ENCODE measurements around the gene INPP4B.
A peak's percentile ranks its signal among the peaks of the same experiment; 100 is the strongest.

INPP4B gene

DNA sequence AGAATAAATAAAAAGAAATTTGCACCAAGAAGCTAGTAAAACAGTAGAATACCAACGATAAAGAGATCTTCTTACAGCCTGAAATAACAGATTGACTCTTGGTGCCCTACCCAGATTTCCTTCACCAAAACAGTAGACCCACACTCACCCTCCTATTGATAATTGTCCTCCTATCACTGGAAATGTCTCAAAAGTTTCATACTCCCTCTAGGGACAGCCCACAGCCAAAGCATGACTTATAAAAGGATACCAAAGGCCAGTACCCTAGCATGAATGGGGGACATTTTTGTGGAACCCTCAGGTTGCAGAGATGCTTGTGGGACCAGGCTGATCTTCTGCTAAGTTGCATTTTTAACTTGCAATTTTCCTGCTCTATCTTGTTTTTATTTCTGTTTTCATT, 104.1 kb downstream of the INPP4B start:
- FAIRE-seq (no peak), DNase-seq (ENCODE audit: low spot score) (peak; percentile 2)

DNA sequence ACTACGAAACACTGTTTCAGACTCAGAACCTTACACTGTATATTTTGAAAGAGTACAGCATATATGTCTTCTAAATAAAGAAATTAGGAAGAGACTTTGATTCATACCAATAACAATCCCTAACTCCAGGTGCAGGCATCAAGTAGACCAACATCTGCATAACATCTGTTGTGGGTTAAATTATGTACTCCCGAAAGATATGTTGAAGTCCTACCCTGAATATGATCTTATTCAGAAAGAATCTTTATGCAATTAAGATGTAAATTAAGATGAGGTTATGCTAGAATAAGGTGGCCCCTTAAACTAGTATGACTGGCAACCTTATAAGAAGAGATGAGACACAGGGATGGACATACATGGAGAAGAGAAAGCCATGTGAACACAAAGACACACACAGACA, 117.9 kb downstream of the INPP4B start:
- FAIRE-seq = no peak
- DNase-seq (ENCODE audit: low spot score) = no peak

DNA sequence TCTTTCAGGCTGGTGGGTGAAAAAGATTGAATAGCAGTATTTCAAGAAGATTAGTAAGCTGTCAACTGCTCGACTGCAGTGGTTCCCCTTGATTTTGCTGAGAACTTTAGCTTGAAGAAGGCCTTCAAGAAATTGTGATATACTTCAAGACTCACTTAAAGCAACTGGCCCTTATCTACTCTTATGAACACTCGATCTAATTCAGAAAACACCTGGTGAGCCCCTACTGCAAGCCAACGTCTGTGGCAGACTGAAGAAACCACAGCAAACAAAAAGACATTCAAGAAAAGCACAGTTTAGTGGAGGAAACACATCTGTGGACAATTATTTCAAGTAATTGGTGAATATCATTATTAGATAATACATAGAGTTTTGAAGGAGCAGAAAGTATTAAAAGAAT, 119.0 kb downstream of the INPP4B start:
- FAIRE-seq = no peak
- no peak for DNase-seq (ENCODE audit: low spot score)

DNA sequence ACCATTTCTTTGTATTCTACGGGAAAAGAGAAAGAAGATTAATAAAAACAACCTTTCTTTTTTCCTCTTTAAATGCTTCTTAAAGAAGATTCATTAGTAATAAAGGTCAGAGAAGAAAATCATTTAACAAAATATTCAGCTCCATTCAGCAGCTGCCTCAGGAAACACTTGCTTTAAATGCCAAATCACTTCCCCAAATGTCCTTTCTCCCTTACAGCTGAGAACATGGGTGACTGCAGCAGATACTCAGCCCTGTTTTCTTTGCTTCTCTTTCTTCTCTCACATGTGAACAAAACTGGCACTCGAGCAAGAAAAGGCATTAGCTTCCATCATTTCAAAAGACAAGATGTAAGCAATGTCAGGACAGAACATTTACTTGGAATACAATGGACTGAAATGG, 120.2 kb downstream of the INPP4B start:
- FAIRE-seq (no peak), DNase-seq (ENCODE audit: low spot score) (no peak)

DNA sequence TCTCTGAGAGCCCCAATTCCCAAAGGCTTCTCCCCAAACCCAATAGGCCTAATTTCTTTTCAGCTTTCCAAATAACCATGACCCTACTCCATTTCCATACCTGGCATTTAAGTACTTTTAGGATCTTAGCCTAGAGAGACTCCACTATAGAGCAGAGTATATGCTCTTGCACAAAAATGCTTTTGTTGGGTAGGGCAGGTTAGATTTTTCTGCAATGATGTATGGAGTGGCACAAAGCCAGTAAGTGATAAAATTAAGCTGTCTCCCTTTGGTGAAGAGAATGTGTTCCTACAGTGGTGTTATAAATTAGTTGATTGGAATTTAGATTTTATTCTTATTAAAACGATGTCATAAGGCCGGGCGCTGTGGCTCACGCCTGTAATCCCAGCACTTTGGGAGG, 124.9 kb downstream of the INPP4B start:
- no peak for FAIRE-seq
- peak; percentile 14 for DNase-seq (ENCODE audit: low spot score)

DNA sequence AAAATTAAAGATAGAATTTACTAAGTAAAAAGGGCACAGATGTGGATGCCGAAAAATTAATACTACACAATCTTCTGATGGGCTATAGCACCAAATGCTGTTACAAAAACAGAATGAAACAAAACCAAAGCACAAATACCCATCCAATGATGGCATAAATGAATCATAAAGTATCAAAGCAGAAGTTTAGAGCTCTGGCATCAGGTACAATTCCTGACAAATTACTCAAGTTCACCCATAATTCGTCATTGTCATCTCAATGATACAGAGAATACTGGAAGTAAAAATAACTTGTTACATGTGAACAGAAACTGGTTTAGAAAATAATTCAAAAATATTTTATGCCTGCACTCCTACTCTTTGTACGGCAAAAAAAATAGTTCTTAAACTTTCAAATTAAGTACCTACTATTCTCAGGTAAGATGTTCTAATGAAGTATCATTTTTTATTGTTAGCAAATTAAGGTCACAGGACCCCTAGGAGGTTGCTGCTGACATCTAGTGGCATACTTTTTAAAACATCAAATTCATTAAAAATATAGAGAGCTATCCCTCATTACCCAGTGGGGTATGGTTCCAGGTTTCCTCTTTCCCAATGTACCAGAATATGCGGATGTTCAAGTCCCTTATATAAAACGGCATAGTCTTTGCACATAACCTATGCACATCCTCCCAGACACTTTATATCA, 126.1 kb downstream of the INPP4B start:
- no peak for FAIRE-seq
- DNase-seq (ENCODE audit: low spot score) = peak; percentile 29

DNA sequence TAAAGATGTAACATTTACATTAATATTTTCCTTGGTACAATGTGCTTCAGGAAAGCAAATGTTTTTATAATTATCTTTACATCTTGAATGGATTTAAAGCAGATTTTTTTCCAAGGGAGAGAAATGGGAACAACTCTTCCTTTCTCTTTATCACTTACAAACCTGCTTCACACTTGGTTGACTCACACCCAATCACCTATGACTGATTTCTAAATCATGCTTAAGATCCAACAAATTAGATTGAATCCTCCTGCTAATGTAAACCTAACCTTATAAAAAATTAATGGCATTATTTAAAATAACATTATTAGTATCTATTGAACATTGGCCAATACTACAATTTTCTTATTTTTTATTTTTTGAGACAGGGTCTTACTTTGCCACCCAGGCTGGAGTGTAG, 127.1 kb downstream of the INPP4B start:
- FAIRE-seq (no peak), DNase-seq (ENCODE audit: low spot score) (no peak)

DNA sequence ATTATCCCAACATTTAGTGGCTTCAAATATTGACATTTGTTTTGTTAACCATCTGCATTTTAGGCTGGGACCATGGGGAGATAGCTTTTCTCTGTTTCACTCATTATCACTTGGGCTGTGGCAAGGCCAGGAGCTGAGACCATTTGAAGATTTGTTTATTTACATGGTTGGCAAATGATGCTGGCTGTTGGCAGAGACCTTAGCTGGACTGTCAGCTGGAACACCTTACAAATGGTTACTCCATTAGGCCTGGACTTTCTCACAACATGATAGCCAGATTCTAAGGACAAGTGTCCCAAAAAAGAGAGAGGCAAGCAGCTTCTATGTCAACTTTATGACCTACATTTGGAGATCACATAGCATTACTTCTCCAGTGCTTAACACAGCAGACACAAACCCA, 130.4 kb downstream of the INPP4B start:
- no peak for FAIRE-seq
- DNase-seq (ENCODE audit: low spot score) = no peak

DNA sequence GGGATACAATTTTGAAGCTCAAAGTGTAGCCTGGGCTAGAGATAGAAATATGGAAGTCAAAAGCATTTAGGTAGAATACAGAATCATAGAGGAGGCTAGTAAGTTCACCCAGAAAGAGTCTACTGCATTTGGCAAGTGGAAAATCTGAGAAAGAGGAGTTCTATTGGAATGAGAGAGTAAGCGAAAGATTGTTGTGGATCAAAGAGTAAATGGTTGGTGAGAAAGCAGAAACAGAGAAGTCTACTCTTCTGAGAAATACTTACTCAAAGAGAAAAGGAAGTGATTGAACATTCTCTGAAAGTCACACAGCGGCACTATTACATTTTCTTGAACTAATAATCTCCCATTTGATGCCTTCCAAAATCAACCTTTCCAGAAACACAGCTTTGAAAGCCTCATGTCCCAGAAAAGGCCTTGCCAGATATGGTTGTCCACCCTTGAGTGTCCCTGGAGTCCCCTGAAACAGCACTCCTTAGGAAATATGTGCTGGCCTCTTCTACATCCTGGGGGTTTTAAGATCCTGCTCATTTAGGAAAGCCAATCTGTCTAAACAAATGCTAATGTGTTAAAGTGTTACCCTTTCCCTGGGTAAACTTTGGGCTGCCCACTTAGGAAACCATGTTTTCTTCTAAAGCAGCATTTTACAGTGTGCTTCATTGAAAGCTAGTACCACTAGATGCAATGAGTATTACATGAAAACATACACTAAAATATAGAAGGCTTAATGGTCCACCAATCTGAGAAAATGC, 132.6 kb downstream of the INPP4B start:
- DNase-seq (ENCODE audit: low spot score) (no peak), FAIRE-seq (no peak)

DNA sequence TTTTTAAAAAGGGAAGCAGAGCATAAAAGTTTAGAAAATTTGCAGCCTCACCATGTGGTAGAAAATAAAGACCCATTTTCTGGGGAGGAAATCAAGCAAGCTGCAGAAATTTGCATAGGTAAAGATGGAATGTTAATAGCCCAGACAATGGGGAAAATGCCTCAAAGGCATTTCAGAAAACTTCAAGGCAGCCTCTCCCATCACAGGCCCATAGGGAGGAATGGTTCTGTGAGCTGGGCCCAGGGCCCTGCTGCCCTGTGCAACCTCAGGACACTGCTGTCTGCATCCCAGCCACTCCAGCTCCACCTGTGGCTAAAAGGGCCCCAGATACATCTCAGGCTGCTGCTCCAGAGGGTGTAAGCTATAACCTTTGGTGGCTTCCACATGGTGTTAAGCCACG, 137.9 kb downstream of the INPP4B start:
- DNase-seq (ENCODE audit: low spot score) = no peak
- FAIRE-seq = no peak

DNA sequence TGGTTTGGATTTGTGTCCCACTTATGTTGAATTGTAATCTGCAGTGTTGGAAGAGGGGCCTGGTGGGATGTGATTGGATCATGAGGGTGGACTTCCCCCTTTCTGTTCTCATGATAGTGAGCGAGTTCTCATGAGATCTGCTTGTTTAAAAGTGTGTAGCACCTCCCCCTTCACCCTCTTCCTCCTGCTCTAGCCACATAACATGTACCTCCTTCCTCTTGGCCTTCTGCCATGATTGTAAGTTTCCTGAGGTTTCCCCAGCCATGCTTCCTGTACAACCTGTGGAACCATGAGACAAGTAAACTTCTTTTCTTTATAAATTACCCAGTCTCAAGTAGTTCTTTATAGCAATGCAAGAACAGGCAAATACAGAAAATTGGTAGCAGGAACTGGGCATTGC, 138.7 kb downstream of the INPP4B start:
- no peak for DNase-seq (ENCODE audit: low spot score)
- FAIRE-seq = no peak

DNA sequence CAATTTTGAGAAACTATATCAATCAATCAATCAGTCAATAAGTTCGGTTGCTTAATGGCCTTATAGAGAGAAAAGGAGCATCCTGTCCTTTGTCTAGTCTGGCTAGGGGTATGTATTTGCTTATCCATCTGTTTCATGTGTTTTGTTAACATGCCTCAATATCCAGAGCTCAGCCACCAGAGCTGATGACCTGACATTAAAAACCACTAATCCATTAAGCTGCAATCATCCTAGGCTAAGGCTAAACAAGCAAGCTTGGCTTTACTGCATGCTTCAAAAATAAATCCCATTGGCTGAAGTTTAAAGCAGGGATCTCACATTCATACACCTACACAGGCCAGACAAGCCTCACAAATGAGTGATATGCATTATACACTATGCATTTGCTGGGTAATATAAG, 139.7 kb downstream of the INPP4B start:
- no peak for FAIRE-seq
- DNase-seq (ENCODE audit: low spot score) = no peak

DNA sequence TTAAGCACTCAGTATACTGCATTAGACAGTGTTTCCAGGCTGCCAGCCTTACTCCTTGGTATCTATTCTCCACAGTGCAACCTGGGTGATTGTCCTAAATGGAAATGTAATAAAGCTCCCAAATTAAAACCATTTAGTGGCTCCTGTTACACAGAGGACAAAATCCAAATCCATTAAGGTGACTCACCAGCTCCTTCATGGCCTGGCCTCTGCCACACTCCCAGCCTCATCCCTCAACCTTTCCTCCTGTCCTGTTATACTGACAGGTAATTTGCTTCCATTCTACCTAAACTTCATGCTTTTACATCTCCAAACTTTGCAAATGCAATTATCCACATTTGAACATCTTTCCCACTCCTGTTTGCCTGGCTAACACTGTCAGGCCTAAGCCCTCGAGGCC, 140.3 kb downstream of the INPP4B start:
- DNase-seq (ENCODE audit: low spot score) (no peak), FAIRE-seq (no peak)

DNA sequence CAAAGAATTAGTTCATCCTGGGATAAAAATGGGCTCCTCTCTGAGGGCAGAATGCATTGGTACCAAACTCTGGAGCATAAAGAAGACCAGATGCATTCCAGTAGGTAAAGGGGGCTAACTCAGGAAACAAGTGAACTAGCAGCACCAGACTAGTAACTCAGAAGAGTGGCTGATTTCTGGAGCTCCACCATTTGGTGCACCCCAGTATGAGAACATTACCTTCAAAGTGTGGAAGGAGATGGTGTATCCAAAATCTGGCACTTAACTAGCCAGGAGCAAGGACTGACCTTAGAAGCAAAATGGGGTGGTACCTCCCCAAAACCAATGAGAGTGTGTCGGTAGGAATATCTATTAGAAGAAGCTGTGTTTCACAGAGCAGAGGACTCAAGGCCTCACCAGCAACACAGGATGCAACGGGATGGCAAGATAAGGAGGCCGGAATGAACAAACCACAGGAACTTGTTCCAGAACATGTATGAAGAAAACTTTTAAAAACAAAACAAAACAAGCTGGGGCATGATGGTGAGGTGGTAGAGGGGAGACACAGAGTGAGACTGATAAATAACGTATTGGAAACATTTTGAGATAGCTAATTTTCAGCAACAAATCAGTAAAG, 142.3 kb downstream of the INPP4B start:
- DNase-seq (ENCODE audit: low spot score) = no peak
- no peak for FAIRE-seq

DNA sequence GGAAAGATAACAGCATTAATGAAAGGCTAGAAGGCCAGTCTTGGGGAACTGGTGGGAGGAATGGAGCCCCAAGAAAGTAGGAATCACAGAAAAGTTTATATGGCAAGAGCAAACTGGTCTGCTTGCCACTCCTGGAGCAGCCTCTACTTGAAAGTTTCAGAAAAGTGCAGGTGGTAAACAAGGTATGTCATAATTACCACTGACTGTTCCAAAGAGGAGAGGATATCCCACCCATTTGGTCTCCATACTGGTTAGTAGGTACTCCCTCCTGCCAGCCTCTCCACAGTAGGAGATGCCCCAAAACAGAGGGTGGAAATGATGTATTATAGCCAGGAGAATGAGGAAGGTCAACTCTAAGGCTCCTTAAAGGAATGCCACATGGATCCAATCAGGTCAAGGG, 145.1 kb downstream of the INPP4B start:
- no peak for DNase-seq (ENCODE audit: low spot score)
- FAIRE-seq = no peak

DNA sequence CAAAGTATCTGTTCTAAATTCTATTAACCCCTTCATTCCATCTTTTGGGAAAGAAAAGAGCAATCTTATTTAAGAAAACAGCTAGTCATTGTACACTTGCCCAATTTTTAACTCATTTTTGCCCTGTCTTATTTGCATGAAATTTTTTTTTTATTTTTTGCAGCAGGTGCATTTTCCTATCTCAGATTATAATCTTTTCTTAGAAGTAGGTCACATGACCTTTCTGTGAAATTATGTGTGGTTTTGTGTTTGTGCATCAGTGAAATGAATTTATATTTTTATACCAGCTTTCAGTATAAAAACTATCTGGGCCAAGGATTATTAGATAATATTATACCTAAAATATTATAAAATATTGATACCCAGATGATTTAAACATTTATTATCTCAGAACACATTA, 145.6 kb downstream of the INPP4B start:
- DNase-seq (ENCODE audit: low spot score) (no peak), FAIRE-seq (no peak)

DNA sequence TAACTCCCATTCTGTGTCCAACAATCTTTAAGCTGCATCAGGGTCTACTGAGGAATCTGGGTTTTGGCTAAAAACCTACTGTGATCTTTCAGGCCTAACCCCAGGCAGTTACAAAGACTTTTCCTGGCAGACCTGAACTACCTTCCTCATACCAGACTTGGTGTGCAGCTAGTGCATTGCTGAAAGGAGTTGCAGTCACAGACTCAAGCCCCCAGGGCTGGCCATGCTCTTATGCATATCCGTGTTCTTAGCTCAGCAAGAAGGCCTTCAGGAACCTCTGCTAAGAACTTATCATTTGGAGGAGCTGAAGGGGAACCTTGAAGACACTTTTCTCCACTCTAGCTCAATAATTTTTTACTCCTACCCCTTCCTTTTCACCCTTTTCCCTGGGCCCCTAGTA, 147.5 kb downstream of the INPP4B start:
- no peak for DNase-seq (ENCODE audit: low spot score)
- no peak for FAIRE-seq

DNA sequence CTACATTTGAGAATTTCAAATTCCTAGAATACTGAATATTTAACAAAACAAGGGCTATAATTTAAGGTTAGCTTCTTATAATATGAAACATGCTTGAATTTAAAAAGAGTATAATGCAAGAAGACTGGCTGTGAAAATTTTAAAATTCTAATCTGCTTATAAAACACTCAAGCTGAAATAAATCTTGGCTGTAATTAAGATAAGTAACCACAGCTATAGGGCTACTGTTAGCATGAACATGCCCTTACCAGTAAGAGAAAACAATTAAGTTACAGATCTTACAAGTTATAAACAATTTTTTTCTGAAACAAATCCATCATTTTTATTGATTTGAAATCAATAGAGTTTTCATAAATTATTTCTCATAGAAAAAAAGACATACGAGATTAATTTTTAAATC, 148.2 kb downstream of the INPP4B start:
- FAIRE-seq (no peak), DNase-seq (ENCODE audit: low spot score) (no peak)

DNA sequence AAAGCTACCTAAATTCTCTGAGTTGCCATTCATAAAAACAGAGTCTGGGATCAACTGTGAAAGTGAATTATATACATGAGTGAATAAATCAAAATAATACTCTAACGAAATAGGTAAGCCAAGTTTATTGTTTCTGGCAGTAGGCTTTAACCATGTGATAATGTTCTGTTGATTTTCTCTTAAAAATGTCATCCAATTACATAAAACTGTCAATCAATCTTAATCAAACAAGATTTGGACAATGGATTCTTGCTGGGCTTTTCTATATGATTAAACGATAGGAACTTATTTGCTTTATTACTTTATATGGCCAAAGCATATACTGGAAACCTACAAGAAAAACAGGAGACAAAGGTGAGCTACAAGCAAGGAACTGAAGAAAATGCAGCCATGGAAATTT, 148.8 kb downstream of the INPP4B start:
- no peak for DNase-seq (ENCODE audit: low spot score)
- no peak for FAIRE-seq

DNA sequence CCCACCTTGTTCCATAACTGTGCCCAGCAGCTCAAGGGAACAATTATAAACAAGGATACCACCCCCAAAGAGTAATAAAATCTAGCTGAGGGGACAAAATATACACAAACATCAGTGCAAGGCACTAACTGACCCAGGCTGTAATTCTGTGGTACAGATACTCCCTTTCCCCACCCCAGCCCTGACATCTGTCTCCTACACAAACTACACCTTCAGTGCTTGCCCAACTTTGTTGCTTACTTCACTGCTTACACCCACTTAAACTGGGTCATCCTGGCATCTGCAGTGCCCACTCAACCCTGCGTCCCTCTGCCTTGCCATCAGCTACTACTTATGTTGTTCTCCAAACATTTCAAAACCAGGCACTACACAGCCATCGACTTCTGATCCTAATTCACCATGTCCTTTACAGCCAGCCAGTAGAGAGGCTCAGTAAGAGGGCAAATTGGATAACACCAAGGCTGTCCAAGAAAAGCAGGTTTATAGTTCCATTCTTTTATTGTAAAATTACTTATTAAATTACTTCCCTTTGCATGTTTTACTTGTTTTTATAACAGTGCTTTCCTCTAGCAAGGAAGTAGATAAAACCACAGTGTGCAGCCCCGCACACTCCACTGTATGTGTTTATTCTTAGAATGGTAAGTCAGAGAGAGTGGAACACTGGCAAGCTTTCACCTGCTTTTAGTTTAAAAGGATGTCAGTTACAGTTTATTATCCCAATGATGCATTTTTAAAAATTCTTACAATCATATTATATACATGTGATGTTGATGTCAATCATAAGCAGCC, 149.6 kb downstream of the INPP4B start:
- FAIRE-seq (no peak), DNase-seq (ENCODE audit: low spot score) (no peak)

DNA sequence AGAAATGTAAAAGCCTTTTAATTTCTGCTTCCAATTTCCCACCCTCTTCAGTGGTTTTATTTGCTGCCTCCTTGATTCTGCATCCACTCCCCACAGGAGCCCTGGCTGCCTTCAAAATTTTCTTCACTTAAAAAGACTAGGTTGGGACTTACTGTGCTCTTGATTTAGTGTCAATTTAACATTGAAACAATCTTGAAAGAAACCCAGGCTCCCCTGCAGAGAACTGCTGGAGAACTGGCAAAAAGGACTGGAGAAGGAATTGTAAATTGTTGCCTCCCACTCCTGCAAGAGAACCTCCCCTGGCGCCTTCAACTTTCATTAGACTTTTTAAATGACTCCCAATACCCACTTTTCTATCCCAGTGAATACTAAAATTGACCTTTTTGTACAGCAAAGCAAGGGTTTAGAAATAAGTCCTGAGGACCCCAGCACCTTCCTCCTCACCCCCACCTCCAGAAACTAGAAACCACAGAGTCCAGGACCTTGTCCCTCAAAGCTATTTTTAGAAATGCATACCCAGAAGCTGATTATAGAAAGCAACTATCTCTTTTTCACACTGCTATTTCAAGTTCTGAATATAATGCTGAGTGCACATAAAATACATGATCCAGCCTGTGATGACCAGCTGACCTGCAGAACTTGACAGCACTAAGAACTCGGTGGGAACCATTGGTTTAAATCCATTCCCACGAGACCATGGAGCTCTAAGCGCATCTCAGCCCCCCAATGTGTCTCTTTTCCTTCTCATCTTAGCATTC, 155.5 kb downstream of the INPP4B start:
- DNase-seq (ENCODE audit: low spot score) (no peak), FAIRE-seq (no peak)

Data from urothelium cell line (cell line).